ENCODE measurements around the gene IMPACT.

Gene IMPACT

DNA sequence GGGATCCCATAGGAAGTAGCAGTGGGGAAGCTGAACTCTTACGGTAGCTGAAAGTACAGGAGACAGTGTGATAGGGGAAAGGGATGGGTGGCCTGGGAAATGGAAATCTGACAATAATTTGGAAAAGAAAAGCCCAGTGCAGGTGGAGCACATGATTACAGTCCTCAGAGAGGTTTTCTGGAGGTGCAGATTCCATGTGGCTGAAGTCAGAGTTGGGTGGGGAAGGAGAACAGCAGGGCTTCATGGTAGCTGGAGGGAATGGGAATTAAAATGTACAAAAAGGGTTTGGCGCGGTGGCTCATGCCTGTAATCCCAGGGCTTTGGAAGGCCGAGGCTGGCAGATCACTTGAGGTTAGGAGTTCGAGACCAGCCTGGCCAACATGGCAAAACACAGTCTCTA lies 46.1 kb downstream of the IMPACT start:
- no peaks in the 10 kb centered on the region for H4K20me1 ChIP-seq (ENCODE audit: control insufficient read depth, insufficient read depth, low read depth, low read length)
- H3K4me1 ChIP-seq (ENCODE audit: control insufficient read depth, low read length), result no peaks in the 10 kb centered on the region
- no peaks in the 10 kb centered on the region for H3K36me3 ChIP-seq (ENCODE audit: control insufficient read depth, low read length)
- no peak overlapping the region for H3K4me2 ChIP-seq (ENCODE audit: low read length)
- no peak overlapping the region for H3K27ac ChIP-seq (ENCODE audit: low read depth, low read length)
- H3K4me3 ChIP-seq (ENCODE audit: low read length), result no peak overlapping the region
- H3K79me2 ChIP-seq (ENCODE audit: control insufficient read depth, low read length), result no peaks in the 10 kb centered on the region
- no peaks in the 10 kb centered on the region for H3F3A ChIP-seq (ENCODE audit: control insufficient read depth, insufficient read depth)
- no peaks in the 10 kb centered on the region for H3K9me3 ChIP-seq (ENCODE audit: control insufficient read depth, insufficient read depth, low read length)
- no peaks in the 10 kb centered on the region for H3K9me2 ChIP-seq (replicated peaks; ENCODE audit: control insufficient read depth, low read length)
- no peaks in the 10 kb centered on the region for H3K27me3 ChIP-seq (ENCODE audit: control insufficient read depth, low read length)
- TF ChIP-seq CTCF (IDR thresholded peaks at IDR 0.05; ENCODE audit: low read depth, low read length, poor library complexity, severe bottlenecking), result no peak
- TF ChIP-seq EZH2phosphoT487 (IDR thresholded peaks at IDR 0.05; ENCODE audit: borderline replicate concordance, low read length), result no peak

DNA sequence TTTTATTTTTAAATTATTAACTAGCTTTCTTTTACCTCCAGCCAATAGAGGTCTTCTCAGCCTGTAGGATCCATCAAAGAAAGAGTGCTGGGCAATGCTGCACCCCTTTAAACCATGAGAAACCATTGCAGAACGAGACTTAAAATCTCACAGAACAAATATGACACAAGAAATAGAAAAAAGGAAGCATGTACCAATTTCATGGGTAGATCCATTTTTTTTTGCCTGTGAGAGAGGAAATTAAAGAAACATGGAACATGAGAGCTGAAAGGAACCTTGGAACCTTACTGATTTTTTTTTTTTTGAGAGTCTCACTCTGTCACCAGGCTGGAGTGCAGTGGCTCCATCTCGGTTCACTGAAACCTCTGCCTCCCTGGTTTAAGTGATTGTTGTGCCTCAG lies 47.9 kb downstream of the IMPACT start:
- H4K20me1 ChIP-seq (ENCODE audit: control insufficient read depth, insufficient read depth, low read depth, low read length), result no peaks in the 10 kb centered on the region
- H3F3A ChIP-seq (ENCODE audit: control insufficient read depth, insufficient read depth), result no peaks in the 10 kb centered on the region
- H3K36me3 ChIP-seq (ENCODE audit: control insufficient read depth, low read length), result no peaks in the 10 kb centered on the region
- no peaks in the 10 kb centered on the region for H3K27me3 ChIP-seq (ENCODE audit: control insufficient read depth, low read length)
- H3K79me2 ChIP-seq (ENCODE audit: control insufficient read depth, low read length), result no peaks in the 10 kb centered on the region
- no peak overlapping the region for H3K4me3 ChIP-seq (ENCODE audit: low read length)
- H3K9me3 ChIP-seq (ENCODE audit: control insufficient read depth, insufficient read depth, low read length), result no peaks in the 10 kb centered on the region
- no peaks in the 10 kb centered on the region for H3K9me2 ChIP-seq (replicated peaks; ENCODE audit: control insufficient read depth, low read length)
- H3K27ac ChIP-seq (ENCODE audit: low read depth, low read length), result no peak overlapping the region
- H3K4me1 ChIP-seq (ENCODE audit: control insufficient read depth, low read length), result no peaks in the 10 kb centered on the region
- TF ChIP-seq EZH2phosphoT487 (IDR thresholded peaks at IDR 0.05; ENCODE audit: borderline replicate concordance, low read length), result no peak
- no peak for TF ChIP-seq CTCF (IDR thresholded peaks at IDR 0.05; ENCODE audit: low read depth, low read length, poor library complexity, severe bottlenecking)
- H3K4me2 ChIP-seq (ENCODE audit: low read length), result no peak overlapping the region

DNA sequence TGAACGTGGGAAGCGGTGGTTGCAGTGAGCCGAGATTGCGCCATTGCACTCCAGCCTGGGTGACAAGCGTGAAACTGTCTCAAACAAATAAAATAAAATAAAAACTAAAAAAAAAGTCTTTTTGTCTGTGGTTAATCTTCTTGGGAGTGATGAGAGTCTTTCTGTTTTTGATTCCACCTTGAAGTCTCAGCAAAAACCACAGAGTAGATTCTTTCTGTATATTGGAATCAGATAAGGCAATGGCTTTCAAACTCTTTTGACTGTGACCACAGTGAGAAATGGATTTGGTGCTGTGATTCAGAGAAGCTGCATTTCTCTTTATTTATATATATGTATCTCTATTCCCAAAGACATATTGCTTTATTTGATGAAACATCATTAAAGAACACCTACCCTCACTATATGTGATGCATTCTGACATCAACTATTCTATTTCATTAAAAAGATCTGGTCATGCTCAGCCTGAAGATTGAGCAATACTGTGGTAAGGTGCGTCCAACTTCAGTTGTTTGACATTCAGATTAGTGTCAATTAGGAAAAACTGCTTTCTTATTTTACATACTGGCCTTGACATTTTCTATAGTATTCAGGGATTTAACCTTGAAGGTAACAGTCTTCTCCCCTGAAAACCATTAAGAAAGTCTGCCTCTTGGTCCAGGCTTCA lies 49.6 kb downstream of the IMPACT start:
- Histone ChIP-seq H3K79me2 (ENCODE audit: control insufficient read depth, low read length) (no peaks in the 10 kb centered on the region), H3K4me3 (ENCODE audit: low read length) (no peak overlapping the region), H3K9me3 (ENCODE audit: control insufficient read depth, insufficient read depth, low read length) (no peaks in the 10 kb centered on the region), H3F3A (ENCODE audit: control insufficient read depth, insufficient read depth) (no peaks in the 10 kb centered on the region), H3K9me2 (replicated peaks; ENCODE audit: control insufficient read depth, low read length) (no peaks in the 10 kb centered on the region), H3K4me2 (ENCODE audit: low read length) (no peak overlapping the region), H3K27me3 (ENCODE audit: control insufficient read depth, low read length) (no peaks in the 10 kb centered on the region), H3K36me3 (ENCODE audit: control insufficient read depth, low read length) (no peaks in the 10 kb centered on the region), H3K27ac (ENCODE audit: low read depth, low read length) (no peak overlapping the region), H3K4me1 (ENCODE audit: control insufficient read depth, low read length) (no peaks in the 10 kb centered on the region), H4K20me1 (ENCODE audit: control insufficient read depth, insufficient read depth, low read depth, low read length) (no peaks in the 10 kb centered on the region)
- TF ChIP-seq CTCF (IDR thresholded peaks at IDR 0.05; ENCODE audit: low read depth, low read length, poor library complexity, severe bottlenecking) (no peak), EZH2phosphoT487 (IDR thresholded peaks at IDR 0.05; ENCODE audit: borderline replicate concordance, low read length) (no peak)

Measured in DOHH2 (cell line).